ENCODE data around the gene LYZ.

LYZ gene

GRCh38 chr12:69385038-69385437 lies 36.9 kb downstream of the LYZ start:
- H2BK12ac ChIP-seq (ENCODE audit: low read length), result no peak overlapping the region
- H3K27ac ChIP-seq (replicated peaks; ENCODE audit: low read length), result no peak overlapping the region
- H4K91ac ChIP-seq (ENCODE audit: low read depth, low read length, poor library complexity), result no peak overlapping the region
- H3K18ac ChIP-seq (ENCODE audit: low read length), result no peak overlapping the region
- DNase-seq (ENCODE audit: low spot score), result no peak
- H3K9me3 ChIP-seq (replicated peaks in 1 of 2; ENCODE audit: control insufficient read depth in 2 of 2, insufficient read depth in 1 of 2, low read depth in 1 of 2, low read length in 2 of 2), result no peaks in the 10 kb centered on the region
- H3K9ac ChIP-seq (ENCODE audit: low read depth, low read length, poor library complexity), result no peak overlapping the region
- H3K79me1 ChIP-seq (ENCODE audit: low read depth, low read length), result no peaks in the 10 kb centered on the region
- H3K36me3 ChIP-seq (replicated peaks in 1 of 2; ENCODE audit: control insufficient read depth in 2 of 2, insufficient read depth in 2 of 2, low read length in 2 of 2), result peaks cover 3 to 58% of the 10 kb centered on the region in 2 donors
- H3K4ac ChIP-seq (ENCODE audit: low read length), result no peak overlapping the region
- H2AK5ac ChIP-seq (ENCODE audit: low read depth, low read length), result no peak overlapping the region
- H3K23ac ChIP-seq (ENCODE audit: low read depth, low read length, poor library complexity), result no peak overlapping the region
- WGBS, 2 donors (ENCODE audit: extremely low coverage in 2 of 2, insufficient read length in 2 of 2, insufficient replicate concordance in 1 of 2), result no CpG with 5 or more reads among the region's 3 CpGs
- no peak overlapping the region for H2BK120ac ChIP-seq (ENCODE audit: low read depth, low read length)
- no peak overlapping the region for H3K14ac ChIP-seq (ENCODE audit: low read length)
- H4K8ac ChIP-seq (ENCODE audit: low read depth, low read length), result no peak overlapping the region
- H3K4me3 ChIP-seq (ENCODE audit: low read length in 2 of 2), result no peak overlapping the region
- H3K4me2 ChIP-seq (ENCODE audit: insufficient read depth, low read length, poor library complexity, severe bottlenecking), result no peak overlapping the region
- H2AFZ ChIP-seq (ENCODE audit: low read length), result no peak overlapping the region
- H3K4me1 ChIP-seq (ENCODE audit: control insufficient read depth in 2 of 2, insufficient read depth in 1 of 2, low read depth in 1 of 2, low read length in 2 of 2), result no peaks in the 10 kb centered on the region
- H2BK5ac ChIP-seq (ENCODE audit: low read length), result no peak overlapping the region
- H2BK15ac ChIP-seq (ENCODE audit: low read length), result no peak overlapping the region
- H3K27me3 ChIP-seq (ENCODE audit: control insufficient read depth in 3 of 3, insufficient read depth in 3 of 3, low read depth in 1 of 3, low read length in 3 of 3), result no peaks in the 10 kb centered on the region

- H3K27me3 ChIP-seq (ENCODE audit: control insufficient read depth in 3 of 3, insufficient read depth in 3 of 3, low read depth in 1 of 3, low read length in 3 of 3), result no peaks in the 10 kb centered on the region
- no peak for DNase-seq (ENCODE audit: low spot score)
- H2BK120ac ChIP-seq (ENCODE audit: low read depth, low read length), result no peak overlapping the region
- no peak overlapping the region for H2AFZ ChIP-seq (ENCODE audit: low read length)
- no peak overlapping the region for H4K91ac ChIP-seq (ENCODE audit: low read depth, low read length, poor library complexity)
- no peak overlapping the region for H2BK12ac ChIP-seq (ENCODE audit: low read length)
- no peak overlapping the region for H3K4me3 ChIP-seq (ENCODE audit: low read length in 2 of 2)
- H3K4me1 ChIP-seq (ENCODE audit: control insufficient read depth in 2 of 2, insufficient read depth in 1 of 2, low read depth in 1 of 2, low read length in 2 of 2), result no peaks in the 10 kb centered on the region
- no peaks in the 10 kb centered on the region for H3K79me1 ChIP-seq (ENCODE audit: low read depth, low read length)
- H3K14ac ChIP-seq (ENCODE audit: low read length), result no peak overlapping the region
- H3K9me3 ChIP-seq (replicated peaks in 1 of 2; ENCODE audit: control insufficient read depth in 2 of 2, insufficient read depth in 1 of 2, low read depth in 1 of 2, low read length in 2 of 2), result no peaks in the 10 kb centered on the region
- H3K18ac ChIP-seq (ENCODE audit: low read length), result no peak overlapping the region
- H2AK5ac ChIP-seq (ENCODE audit: low read depth, low read length), result no peak overlapping the region
- no peak overlapping the region for H2BK5ac ChIP-seq (ENCODE audit: low read length)
- H3K4me2 ChIP-seq (ENCODE audit: insufficient read depth, low read length, poor library complexity, severe bottlenecking), result no peak overlapping the region
- H3K23ac ChIP-seq (ENCODE audit: low read depth, low read length, poor library complexity), result no peak overlapping the region
- H3K9ac ChIP-seq (ENCODE audit: low read depth, low read length, poor library complexity), result no peak overlapping the region
- H3K36me3 ChIP-seq (replicated peaks in 1 of 2; ENCODE audit: control insufficient read depth in 2 of 2, insufficient read depth in 2 of 2, low read length in 2 of 2), result peaks cover 3 to 66% of the 10 kb centered on the region in 2 donors
- no peak overlapping the region for H4K8ac ChIP-seq (ENCODE audit: low read depth, low read length)
- H2BK15ac ChIP-seq (ENCODE audit: low read length), result no peak overlapping the region
- no peak overlapping the region for H3K4ac ChIP-seq (ENCODE audit: low read length)
- no CpG with 5 or more reads among the region's 2 CpGs for WGBS, 2 donors (ENCODE audit: extremely low coverage in 2 of 2, insufficient read length in 2 of 2, insufficient replicate concordance in 1 of 2)
- H3K27ac ChIP-seq (replicated peaks; ENCODE audit: low read length), result no peak overlapping the region
Measured at GRCh38 chr12:69386921-69387320, 38.7 kb downstream of the LYZ start.

- Histone ChIP-seq H2BK5ac (ENCODE audit: low read length) (no peak overlapping the region), H3K4me2 (ENCODE audit: insufficient read depth, low read length, poor library complexity, severe bottlenecking) (no peak overlapping the region), H2AK5ac (ENCODE audit: low read depth, low read length) (no peak overlapping the region), H3K14ac (ENCODE audit: low read length) (no peak overlapping the region), H4K91ac (ENCODE audit: low read depth, low read length, poor library complexity) (no peak overlapping the region), H3K9me3 (replicated peaks in 1 of 2; ENCODE audit: control insufficient read depth in 2 of 2, insufficient read depth in 1 of 2, low read depth in 1 of 2, low read length in 2 of 2) (no peaks in the 10 kb centered on the region), H2BK120ac (ENCODE audit: low read depth, low read length) (no peak overlapping the region), H3K79me1 (ENCODE audit: low read depth, low read length) (no peaks in the 10 kb centered on the region), H4K8ac (ENCODE audit: low read depth, low read length) (no peak overlapping the region), H3K27me3 (ENCODE audit: control insufficient read depth in 3 of 3, insufficient read depth in 3 of 3, low read depth in 1 of 3, low read length in 3 of 3) (no peaks in the 10 kb centered on the region), H2BK15ac (ENCODE audit: low read length) (no peak overlapping the region), H3K4me3 (ENCODE audit: low read length in 2 of 2) (no peak overlapping the region), H3K9ac (ENCODE audit: low read depth, low read length, poor library complexity) (no peak overlapping the region), H3K27ac (replicated peaks; ENCODE audit: low read length) (no peak overlapping the region), H3K4me1 (ENCODE audit: control insufficient read depth in 2 of 2, insufficient read depth in 1 of 2, low read depth in 1 of 2, low read length in 2 of 2) (no peaks in the 10 kb centered on the region), H3K23ac (ENCODE audit: low read depth, low read length, poor library complexity) (no peak overlapping the region), H3K4ac (ENCODE audit: low read length) (no peak overlapping the region), H2AFZ (ENCODE audit: low read length) (no peak overlapping the region), H3K18ac (ENCODE audit: low read length) (no peak overlapping the region), H3K36me3 (replicated peaks in 1 of 2; ENCODE audit: control insufficient read depth in 2 of 2, insufficient read depth in 2 of 2, low read length in 2 of 2) (peaks cover 3 to 64% of the 10 kb centered on the region in 2 donors), H2BK12ac (ENCODE audit: low read length) (no peak overlapping the region)
- no CpG with 5 or more reads among the region's 1 CpG for WGBS, 2 donors (ENCODE audit: extremely low coverage in 2 of 2, insufficient read length in 2 of 2, insufficient replicate concordance in 1 of 2)
- DNase-seq (ENCODE audit: low spot score), result no peak
Measured at GRCh38 chr12:69388371-69388770, 40.2 kb downstream of the LYZ start.

GRCh38 chr12:69389831-69390230 lies 41.6 kb downstream of the LYZ start:
- no peak overlapping the region for H3K4ac ChIP-seq (ENCODE audit: low read length)
- H3K4me2 ChIP-seq (ENCODE audit: insufficient read depth, low read length, poor library complexity, severe bottlenecking), result no peak overlapping the region
- no peak overlapping the region for H3K27ac ChIP-seq (replicated peaks; ENCODE audit: low read length)
- H4K8ac ChIP-seq (ENCODE audit: low read depth, low read length), result no peak overlapping the region
- H3K9me3 ChIP-seq (replicated peaks in 1 of 2; ENCODE audit: control insufficient read depth in 2 of 2, insufficient read depth in 1 of 2, low read depth in 1 of 2, low read length in 2 of 2), result no peaks in the 10 kb centered on the region
- no peaks in the 10 kb centered on the region for H3K79me1 ChIP-seq (ENCODE audit: low read depth, low read length)
- WGBS, 2 donors (ENCODE audit: extremely low coverage in 2 of 2, insufficient read length in 2 of 2, insufficient replicate concordance in 1 of 2), result no CpG with 5 or more reads among the region's 1 CpG
- H4K91ac ChIP-seq (ENCODE audit: low read depth, low read length, poor library complexity), result no peak overlapping the region
- no peak overlapping the region for H2AK5ac ChIP-seq (ENCODE audit: low read depth, low read length)
- DNase-seq (ENCODE audit: low spot score), result no peak
- no peak overlapping the region for H2BK12ac ChIP-seq (ENCODE audit: low read length)
- H3K14ac ChIP-seq (ENCODE audit: low read length), result no peak overlapping the region
- H3K23ac ChIP-seq (ENCODE audit: low read depth, low read length, poor library complexity), result no peak overlapping the region
- no peak overlapping the region for H2BK15ac ChIP-seq (ENCODE audit: low read length)
- H3K36me3 ChIP-seq (replicated peaks in 1 of 2; ENCODE audit: control insufficient read depth in 2 of 2, insufficient read depth in 2 of 2, low read length in 2 of 2), result peaks cover 0 to 63% of the 10 kb centered on the region in 2 donors
- H3K4me3 ChIP-seq (ENCODE audit: low read length in 2 of 2), result no peak overlapping the region
- H3K9ac ChIP-seq (ENCODE audit: low read depth, low read length, poor library complexity), result no peak overlapping the region
- no peak overlapping the region for H2BK120ac ChIP-seq (ENCODE audit: low read depth, low read length)
- H3K18ac ChIP-seq (ENCODE audit: low read length), result no peak overlapping the region
- H2BK5ac ChIP-seq (ENCODE audit: low read length), result no peak overlapping the region
- no peaks in the 10 kb centered on the region for H3K27me3 ChIP-seq (ENCODE audit: control insufficient read depth in 3 of 3, insufficient read depth in 3 of 3, low read depth in 1 of 3, low read length in 3 of 3)
- no peak overlapping the region for H2AFZ ChIP-seq (ENCODE audit: low read length)
- no peaks in the 10 kb centered on the region for H3K4me1 ChIP-seq (ENCODE audit: control insufficient read depth in 2 of 2, insufficient read depth in 1 of 2, low read depth in 1 of 2, low read length in 2 of 2)

All from neuronal stem cell (in vitro differentiated cells).